Transverse colon (tissue), 4 donors: Measurements from ENCODE around the gene F2RL3. TPM values are rescaled to one million over a fixed set of nuclear protein-coding genes. Genes with fewer than 3 reads are reported as not detected.

ENCODE experiments used
- DNase-seq: peaks from one replicate; pipeline ENCODE4 v3.0.0-alpha.2; 2019
- H3K27ac ChIP-seq, 4 donors: fragments of 200-600 bp; sonication (generic); 2 replicates each; pipeline ENCODE4 v1.5.1; 2016 to 2018; ENCODE audit warnings: inconsistent platforms in 4 of 4
- H3K27me3 ChIP-seq: fragments of 200-600 bp; sonication (generic); 2 replicates; pipeline ENCODE4 v1.5.1; 2017; ENCODE audit warnings: inconsistent platforms
- H3K36me3 ChIP-seq, 4 donors: fragments of 200-600 bp; sonication (generic); 2 replicates each; pipeline ENCODE4 v1.5.1; 2017 to 2019; ENCODE audit warnings: inconsistent platforms in 4 of 4
- H3K4me1 ChIP-seq, 4 donors: fragments of 200-600 bp; sonication (generic); 2 replicates each; pipeline ENCODE4 v1.5.1; 2017 to 2020; ENCODE audit warnings: inconsistent platforms in 4 of 4
- H3K4me3 ChIP-seq, 4 donors: fragments of 200-600 bp; sonication (generic); 1 replicate in 1 of 4; 2 replicates in 3 of 4; pipeline versions ENCODE4 v1.5.1 to v1.6.1; 2017 to 2019; ENCODE audit warnings: inconsistent platforms in 4 of 4
- H3K9me3 ChIP-seq, 2 donors: fragments of 200-600 bp; sonication (generic); 2 replicates each; pipeline ENCODE4 v1.5.1; 2017 to 2019; ENCODE audit warnings: inconsistent platforms in 2 of 2
- EP300 ChIP-seq: sonication (generic); formaldehyde crosslinking; IDR thresholded peaks from one replicate; pipeline ENCODE4 v1.6.1; 2017; ENCODE audit warnings: antibody characterized with exemption, low read depth
- POLR2A ChIP-seq: fragments of 450-650 bp; IDR thresholded peaks from one replicate; pipeline ENCODE4 v1.6.1; 2016; ENCODE audit warnings: antibody characterized with exemption, mild to moderate bottlenecking, moderate library complexity
- POLR2AphosphoS5 ChIP-seq, 3 donors: sonication (generic); formaldehyde crosslinking; IDR thresholded peaks; one replicate each; pipeline ENCODE4 v1.6.1; 2016; ENCODE audit warnings: antibody characterized with exemption in 3 of 3
- WGBS, 2 donors: methylation state at CpG; one replicate each; pipeline ENCODE4 v1.1.5; 2018; ENCODE audit warnings: low coverage in 1 of 2; 5-methylcytosine and 5-hydroxymethylcytosine counted together
- in situ Hi-C, 4 donors: fragments of 200-750 bp; cut with MboI; loops; one replicate each; pipeline versions ENCODE4 v1.15.0 to v1.15.1; 2017; ENCODE audit warnings: low sequenced_read_pairs in 3 of 4, low pct_ligation_motif_present in 1 of 4, low pct_unique_long_range_greater_than_20kb in 1 of 4
- intact Hi-C: fragments of 100-400 bp; cut with DNase I; formaldehyde crosslinking; loops from one replicate; pipeline ENCODE4 v1.15.1; 2023; ENCODE audit warnings: low total_unique reads
- total RNA-seq, 4 donors: library from RNA; depleted of rRNA; stranded (reverse); fragments of >200 nt; gene quantifications; one replicate each; pipeline ENCODE4 v1.1.0, GENCODE V29; 2016
- TF ChIP-seq, protein P1 (sequence below), 5 experiments: fragments of 200-600 bp in 3 of 5; fragments of 450-650 bp in 2 of 5; sonication (generic) in 3 of 5; IDR thresholded peaks; 1 replicate in 2 of 5; 2 replicates in 3 of 5; pipeline ENCODE4 v1.5.1; 2016 to 2017; ENCODE audit warnings: antibody characterized with exemption in 5 of 5, inconsistent platforms in 3 of 5, mild to moderate bottlenecking in 2 of 5, moderate library complexity in 1 of 5

F2RL3 gene
- total RNA-seq, 4 donors from 2014 or later = 2.2 to 22.7 (median 9.1) TPM

DNA sequence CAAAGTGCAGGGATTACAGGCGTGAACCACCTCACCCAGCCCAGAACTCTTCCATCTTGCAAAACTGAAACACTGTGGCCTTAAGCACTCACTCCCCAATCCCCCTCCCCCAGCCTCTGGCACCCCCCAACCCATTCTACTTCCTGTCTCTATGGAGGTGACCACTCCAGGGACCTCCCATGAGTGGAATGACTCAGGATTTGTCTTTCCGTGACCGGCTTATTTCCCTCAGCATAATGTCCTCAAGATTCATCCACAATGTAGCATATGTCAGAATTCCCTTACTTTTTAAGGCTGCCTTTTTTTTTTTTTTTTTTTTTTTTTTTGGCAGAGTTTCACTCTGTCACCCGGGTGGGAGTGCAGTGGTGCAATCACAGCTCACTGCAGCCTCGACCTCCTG is 3.6 kb upstream of the F2RL3 start:
- Histone ChIP-seq H3K9me3 (peaks cover 13 to 18% of the 10 kb centered on the region in 2 donors), H3K4me1 (peaks cover 0 to 4% (median 1%) of the 10 kb centered on the region in 4 donors), H3K4me3 (no peak overlapping the region), H3K27ac (no peak overlapping the region), H3K27me3 (no peaks in the 10 kb centered on the region), H3K36me3 (peaks cover 0 to 2% (median 0%) of the 10 kb centered on the region in 4 donors)
- TF ChIP-seq POLR2AphosphoS5 (IDR thresholded peaks at IDR 0.05) = no peak
- no peak for TF ChIP-seq EP300
- TF ChIP-seq, protein P1, sequence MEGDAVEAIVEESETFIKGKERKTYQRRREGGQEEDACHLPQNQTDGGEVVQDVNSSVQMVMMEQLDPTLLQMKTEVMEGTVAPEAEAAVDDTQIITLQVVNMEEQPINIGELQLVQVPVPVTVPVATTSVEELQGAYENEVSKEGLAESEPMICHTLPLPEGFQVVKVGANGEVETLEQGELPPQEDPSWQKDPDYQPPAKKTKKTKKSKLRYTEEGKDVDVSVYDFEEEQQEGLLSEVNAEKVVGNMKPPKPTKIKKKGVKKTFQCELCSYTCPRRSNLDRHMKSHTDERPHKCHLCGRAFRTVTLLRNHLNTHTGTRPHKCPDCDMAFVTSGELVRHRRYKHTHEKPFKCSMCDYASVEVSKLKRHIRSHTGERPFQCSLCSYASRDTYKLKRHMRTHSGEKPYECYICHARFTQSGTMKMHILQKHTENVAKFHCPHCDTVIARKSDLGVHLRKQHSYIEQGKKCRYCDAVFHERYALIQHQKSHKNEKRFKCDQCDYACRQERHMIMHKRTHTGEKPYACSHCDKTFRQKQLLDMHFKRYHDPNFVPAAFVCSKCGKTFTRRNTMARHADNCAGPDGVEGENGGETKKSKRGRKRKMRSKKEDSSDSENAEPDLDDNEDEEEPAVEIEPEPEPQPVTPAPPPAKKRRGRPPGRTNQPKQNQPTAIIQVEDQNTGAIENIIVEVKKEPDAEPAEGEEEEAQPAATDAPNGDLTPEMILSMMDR (IDR thresholded peaks at IDR 0.05) = no peak
- no peak for TF ChIP-seq POLR2A
- in situ Hi-C loops = no loop called here
- intact Hi-C loops = no loop called here
- WGBS, 2 donors = 38 to 59% methylated on average over 2 to 5 of the region's 5 CpGs
- no peak for DNase-seq

DNA sequence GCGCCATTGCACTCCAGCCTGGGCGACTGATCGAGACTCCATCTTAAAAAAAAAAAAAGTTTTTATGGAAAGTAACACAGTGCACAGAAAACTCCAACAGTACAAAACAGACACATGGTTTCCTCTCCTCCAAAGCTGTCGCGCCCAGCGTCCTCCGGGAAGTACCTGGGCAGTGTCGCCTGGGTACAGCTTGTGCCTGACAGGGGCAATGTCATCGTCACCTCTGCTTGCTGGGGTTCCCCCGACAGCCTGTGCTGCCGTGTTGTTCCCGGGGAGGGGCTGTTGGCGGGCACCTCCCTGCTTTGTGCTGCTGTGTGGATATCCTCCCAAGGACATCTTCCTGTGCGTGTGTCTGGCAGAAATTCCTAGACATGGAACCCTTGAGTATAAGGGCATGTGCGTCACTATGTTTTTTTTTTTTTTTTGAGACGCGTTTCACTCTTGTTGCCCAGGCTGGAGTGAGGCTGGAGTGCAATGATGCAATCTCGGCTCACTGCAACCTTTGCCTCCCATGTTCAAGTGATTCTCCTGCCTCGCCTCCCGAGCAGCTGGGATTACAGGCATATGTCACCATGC is 2.4 kb upstream of the F2RL3 start:
- H3K4me1 ChIP-seq = peaks cover 0 to 4% (median 1%) of the 10 kb centered on the region in 4 donors
- no peak overlapping the region for H3K4me3 ChIP-seq
- H3K36me3 ChIP-seq = no peaks in the 10 kb centered on the region
- H3K9me3 ChIP-seq = peaks cover 8 to 13% of the 10 kb centered on the region in 2 donors
- in situ Hi-C loops (no loop called here), intact Hi-C loops (no loop called here)
- WGBS, 2 donors = 54 to 55% methylated on average over 11 to 20 of the region's 20 CpGs
- peak; percentile 39 for DNase-seq
- peak overlapping the region; percentile 49 to 63 (median 54) for H3K27ac ChIP-seq
- no peaks in the 10 kb centered on the region for H3K27me3 ChIP-seq
- TF ChIP-seq POLR2A = no peak
- peak in 2 of 3 donors; percentile 25 to 48 for TF ChIP-seq POLR2AphosphoS5 (IDR thresholded peaks at IDR 0.05)
- peak; percentile 57 for TF ChIP-seq EP300
- TF ChIP-seq, protein P1 (IDR thresholded peaks at IDR 0.05) = no peak

DNA sequence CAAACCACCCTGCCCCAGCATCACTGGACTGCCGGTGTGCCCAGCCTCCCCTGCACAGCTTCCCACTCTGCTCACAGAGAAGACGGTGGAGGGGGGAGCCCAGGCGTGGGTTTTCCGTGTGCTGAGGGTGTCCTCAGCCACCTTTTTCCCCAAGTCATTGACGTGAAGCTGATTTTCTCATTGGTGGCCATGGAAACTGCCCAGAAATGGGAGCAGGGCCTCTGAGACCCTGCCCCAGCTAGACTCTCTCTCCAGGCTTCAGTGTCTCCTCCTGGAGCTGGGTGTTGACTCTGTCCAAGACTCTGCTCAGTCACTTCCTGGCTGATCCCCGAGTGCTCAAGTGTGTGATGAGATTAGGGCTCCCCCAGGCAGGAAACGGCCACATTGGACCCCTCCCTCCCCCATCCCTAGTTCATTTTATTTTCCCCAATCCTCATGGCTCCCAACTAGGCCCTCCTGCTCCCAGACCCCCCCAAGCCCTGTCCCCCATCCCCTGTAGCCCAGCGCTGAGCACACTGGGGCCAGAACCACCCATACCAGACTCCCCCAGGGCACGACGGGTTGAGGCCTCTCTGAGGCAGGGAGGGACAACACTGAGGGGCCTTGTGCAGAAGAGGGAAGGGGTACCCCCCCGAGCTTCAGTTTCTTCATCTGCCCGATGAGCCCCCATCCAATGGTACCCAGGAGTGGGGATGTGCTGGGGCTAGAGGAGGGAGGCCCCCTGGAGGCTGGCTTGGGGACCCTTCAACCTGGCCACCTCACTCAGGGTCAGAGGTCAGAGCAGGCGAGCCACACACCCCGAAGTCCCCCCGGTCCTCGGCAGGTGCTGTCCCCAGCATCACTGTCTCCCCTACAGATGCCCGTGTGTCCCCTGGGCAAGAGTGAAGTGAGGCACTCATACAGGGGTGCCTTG is 1.2 kb upstream of the F2RL3 start:
- WGBS, 2 donors = 60% methylated on average over 3 to 16 of the region's 17 CpGs
- peaks cover 1 to 3% of the 10 kb centered on the region in 2 donors for H3K9me3 ChIP-seq
- DNase-seq = no peak
- no peaks in the 10 kb centered on the region for H3K36me3 ChIP-seq
- H3K4me1 ChIP-seq = peaks cover 0 to 4% (median 1%) of the 10 kb centered on the region in 4 donors
- no peaks in the 10 kb centered on the region for H3K27me3 ChIP-seq
- TF ChIP-seq EP300 = no peak
- TF ChIP-seq, protein P1 (IDR thresholded peaks at IDR 0.05) = no peak
- no peak for TF ChIP-seq POLR2AphosphoS5 (IDR thresholded peaks at IDR 0.05)
- TF ChIP-seq POLR2A = no peak
- peak overlapping the region; percentile 28 to 71 (median 58) for H3K27ac ChIP-seq
- in situ Hi-C loops (no loop called here), intact Hi-C loops (no loop called here)
- no peak overlapping the region for H3K4me3 ChIP-seq

DNA sequence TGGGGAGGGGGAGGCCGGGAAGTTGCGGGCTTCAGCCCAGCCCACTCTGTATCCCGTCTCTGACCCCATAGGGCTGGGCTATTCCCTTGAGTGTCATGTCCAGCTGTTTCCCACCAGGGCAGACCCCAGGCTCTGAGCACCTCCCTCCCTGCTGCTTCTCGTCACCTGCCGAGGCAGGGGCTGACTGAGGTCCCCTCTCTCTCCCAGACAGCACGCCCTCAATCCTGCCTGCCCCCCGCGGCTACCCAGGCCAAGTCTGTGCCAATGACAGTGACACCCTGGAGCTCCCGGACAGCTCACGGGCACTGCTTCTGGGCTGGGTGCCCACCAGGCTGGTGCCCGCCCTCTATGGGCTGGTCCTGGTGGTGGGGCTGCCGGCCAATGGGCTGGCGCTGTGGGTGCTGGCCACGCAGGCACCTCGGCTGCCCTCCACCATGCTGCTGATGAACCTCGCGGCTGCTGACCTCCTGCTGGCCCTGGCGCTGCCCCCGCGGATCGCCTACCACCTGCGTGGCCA is 625 bp downstream of the F2RL3 start:
- in situ Hi-C loops = no loop called here

More for the DNA sequence above, 625 bp downstream of the F2RL3 start:
- no peak for DNase-seq
- intact Hi-C loops = no loop called here
- Histone ChIP-seq H3K36me3 (no peaks in the 10 kb centered on the region), H3K4me3 (peak overlapping the region in 2 of 4 donors; percentile 14 to 20), H3K9me3 (no peaks in the 10 kb centered on the region), H3K27ac (peak overlapping the region; percentile 45 to 71 (median 56)), H3K27me3 (no peaks in the 10 kb centered on the region), H3K4me1 (peaks cover 0 to 12% (median 2%) of the 10 kb centered on the region in 4 donors)
- TF ChIP-seq POLR2AphosphoS5 (IDR thresholded peaks at IDR 0.05) (no peak), POLR2A (no peak)
- TF ChIP-seq, protein P1 (IDR thresholded peaks at IDR 0.05) = no peak
- 79% methylated on average over 22 of the region's 22 CpGs; no CpG with 5 or more reads in 1 of the 2 donors for WGBS, 2 donors
